ENCODE results near the gene SPRY4.

GRCh38 chr5:142293486-142293885, 31.3 kb downstream of the SPRY4 start:
- TF ChIP-seq CTCF (conservative IDR thresholded peaks at IDR 0.05; ENCODE audit: low read depth, low read length): no peak
- TF ChIP-seq EZH2 (IDR thresholded peaks at IDR 0.05; ENCODE audit: borderline replicate concordance, low read depth, low read length, poor library complexity, severe bottlenecking): no peak
